ENCODE measurements around the gene NFYC.

Gene NFYC

DNA sequence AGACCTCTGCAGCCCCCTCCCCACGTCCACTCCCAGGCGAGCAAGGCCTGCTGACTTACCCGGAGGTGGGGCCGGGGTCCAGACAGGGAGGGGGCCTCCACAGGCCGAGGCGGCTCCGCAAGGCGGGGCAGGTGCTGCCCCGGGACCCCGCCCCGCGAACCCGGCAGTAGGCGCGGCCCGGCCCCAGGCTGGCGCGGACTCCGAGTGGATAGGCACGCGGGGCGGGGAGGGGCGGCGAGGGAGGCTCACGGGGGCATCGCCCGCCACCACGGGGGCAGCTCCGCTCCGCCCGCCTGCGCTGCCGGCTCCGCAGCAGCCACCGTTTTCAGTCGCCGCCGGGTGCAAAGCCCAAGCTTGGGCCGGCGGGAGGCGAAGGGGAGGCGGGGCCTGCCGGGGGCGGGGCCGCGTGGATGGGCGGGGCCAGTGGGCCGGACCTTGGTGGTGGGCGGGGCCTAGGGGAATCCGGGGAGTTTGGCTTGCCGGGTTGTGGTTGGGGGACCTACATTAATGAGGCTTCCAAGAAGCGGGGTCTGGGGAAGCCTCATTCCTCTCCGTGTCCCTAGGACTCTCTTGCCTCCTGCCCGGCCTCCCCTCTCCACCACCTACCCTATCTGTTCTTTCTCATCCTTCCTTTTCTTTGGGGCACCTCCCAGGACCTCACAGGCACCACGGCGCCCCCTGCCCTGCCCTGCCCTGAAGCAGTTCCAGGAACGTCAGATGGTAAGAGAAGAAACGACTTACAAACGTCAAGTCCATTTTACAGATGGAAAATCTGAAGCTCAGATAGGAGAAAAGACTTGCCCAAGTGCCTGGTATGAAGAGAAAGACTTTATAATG lies 26.0 kb upstream of the NFYC start, which contains the start of gene RIMS3:
RIMS3 (minus strand) TSS at position 348 of the 837 bp plus-strand sequence. CDS start 23,757 bp downstream, outside the sequence.
- H3K36me3 ChIP-seq (ENCODE audit: control insufficient read depth, insufficient read depth, low read length) = no peaks in the 10 kb centered on the region
- peak; percentile 83 for DNase-seq (ENCODE audit: extremely low read depth, insufficient read length)
- TF ChIP-seq, protein P1, sequence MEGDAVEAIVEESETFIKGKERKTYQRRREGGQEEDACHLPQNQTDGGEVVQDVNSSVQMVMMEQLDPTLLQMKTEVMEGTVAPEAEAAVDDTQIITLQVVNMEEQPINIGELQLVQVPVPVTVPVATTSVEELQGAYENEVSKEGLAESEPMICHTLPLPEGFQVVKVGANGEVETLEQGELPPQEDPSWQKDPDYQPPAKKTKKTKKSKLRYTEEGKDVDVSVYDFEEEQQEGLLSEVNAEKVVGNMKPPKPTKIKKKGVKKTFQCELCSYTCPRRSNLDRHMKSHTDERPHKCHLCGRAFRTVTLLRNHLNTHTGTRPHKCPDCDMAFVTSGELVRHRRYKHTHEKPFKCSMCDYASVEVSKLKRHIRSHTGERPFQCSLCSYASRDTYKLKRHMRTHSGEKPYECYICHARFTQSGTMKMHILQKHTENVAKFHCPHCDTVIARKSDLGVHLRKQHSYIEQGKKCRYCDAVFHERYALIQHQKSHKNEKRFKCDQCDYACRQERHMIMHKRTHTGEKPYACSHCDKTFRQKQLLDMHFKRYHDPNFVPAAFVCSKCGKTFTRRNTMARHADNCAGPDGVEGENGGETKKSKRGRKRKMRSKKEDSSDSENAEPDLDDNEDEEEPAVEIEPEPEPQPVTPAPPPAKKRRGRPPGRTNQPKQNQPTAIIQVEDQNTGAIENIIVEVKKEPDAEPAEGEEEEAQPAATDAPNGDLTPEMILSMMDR (IDR thresholded peaks at IDR 0.05; ENCODE audit: insufficient read depth, low read length, poor library complexity, severe bottlenecking) = peak; percentile 58
- peak within 1 kb of the TSS; percentile 61 for H3K4me3 ChIP-seq (replicated peaks; ENCODE audit: low read depth, low read length)
- H3K27me3 ChIP-seq (replicated peaks; ENCODE audit: control insufficient read depth, insufficient read depth, low read length) = no peaks in the 10 kb centered on the region; the same call in none of the 2 replicates

DNA sequence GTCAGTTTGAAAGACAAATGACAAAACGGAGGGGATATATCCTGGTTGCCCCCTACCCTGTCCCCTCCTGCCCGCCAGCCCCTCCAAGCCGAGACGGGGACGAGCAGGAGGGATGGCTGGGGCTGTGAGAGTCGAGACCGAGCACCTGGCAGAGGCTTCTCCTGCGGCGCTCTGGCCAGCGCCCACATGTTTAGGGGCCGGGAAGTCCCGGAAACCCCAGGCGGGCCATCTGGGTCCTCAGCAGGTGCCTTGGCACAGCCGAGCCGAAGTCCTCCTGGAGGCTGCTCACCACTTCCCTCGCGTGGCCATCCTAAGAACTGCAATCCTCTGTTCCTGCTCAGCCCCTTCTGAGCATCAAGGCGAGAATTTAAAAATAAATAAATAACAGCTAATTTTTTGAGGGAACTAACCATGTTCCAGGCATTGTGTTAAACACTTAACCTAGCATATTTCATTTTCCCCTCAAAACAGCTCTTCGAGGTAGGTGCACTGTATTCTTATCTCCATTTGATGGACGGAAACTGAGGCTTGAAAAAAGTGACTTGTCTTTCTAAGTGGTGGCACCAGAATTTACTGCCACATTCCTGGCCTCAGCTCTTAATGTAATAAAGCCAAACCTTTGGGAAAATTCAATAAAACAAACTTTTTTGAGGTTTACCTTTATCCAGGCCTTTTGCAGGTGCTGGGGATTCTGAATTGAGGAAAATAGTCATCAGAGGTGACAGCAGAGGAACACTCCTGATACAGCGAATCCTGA lies 22.6 kb upstream of the NFYC start:
- peak; percentile 80 for DNase-seq (ENCODE audit: extremely low read depth, insufficient read length)
- TF ChIP-seq, protein P1 (IDR thresholded peaks at IDR 0.05; ENCODE audit: insufficient read depth, low read length, poor library complexity, severe bottlenecking) = peak; percentile 98
- H3K4me3 ChIP-seq (replicated peaks; ENCODE audit: low read depth, low read length) = peak overlapping the region; percentile 10
- no peaks in the 10 kb centered on the region; the same call in 1 of the 2 replicates for H3K27me3 ChIP-seq (replicated peaks; ENCODE audit: control insufficient read depth, insufficient read depth, low read length)
- no peaks in the 10 kb centered on the region for H3K36me3 ChIP-seq (ENCODE audit: control insufficient read depth, insufficient read depth, low read length)

DNA sequence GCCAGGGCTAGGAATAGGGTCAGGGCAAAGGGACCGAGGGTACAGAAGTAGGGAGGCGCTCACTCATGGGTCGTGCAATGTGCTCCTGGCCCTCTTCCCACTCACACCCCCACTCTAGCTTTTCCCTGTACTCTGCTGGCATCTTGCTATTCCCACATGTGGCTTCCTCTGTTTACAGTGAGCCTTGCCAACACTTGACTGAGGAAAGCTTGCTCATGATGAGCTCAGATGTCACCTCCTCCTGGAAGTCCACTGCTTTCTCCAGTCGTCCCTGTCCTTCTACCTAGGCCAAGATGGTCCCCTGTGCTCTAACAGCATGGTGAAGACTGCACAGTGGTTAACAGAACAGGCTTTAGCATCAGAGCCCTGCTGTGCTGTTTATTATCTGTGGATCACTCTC lies 18.1 kb upstream of the NFYC start:
- TF ChIP-seq, protein P1 (IDR thresholded peaks at IDR 0.05; ENCODE audit: insufficient read depth, low read length, poor library complexity, severe bottlenecking) = no peak
- Histone ChIP-seq H3K4me3 (replicated peaks; ENCODE audit: low read depth, low read length) (no peak overlapping the region), H3K36me3 (ENCODE audit: control insufficient read depth, insufficient read depth, low read length) (no peaks in the 10 kb centered on the region), H3K27me3 (replicated peaks; ENCODE audit: control insufficient read depth, insufficient read depth, low read length) (no peaks in the 10 kb centered on the region)
- DNase-seq (ENCODE audit: extremely low read depth, insufficient read length) = no peak

DNA sequence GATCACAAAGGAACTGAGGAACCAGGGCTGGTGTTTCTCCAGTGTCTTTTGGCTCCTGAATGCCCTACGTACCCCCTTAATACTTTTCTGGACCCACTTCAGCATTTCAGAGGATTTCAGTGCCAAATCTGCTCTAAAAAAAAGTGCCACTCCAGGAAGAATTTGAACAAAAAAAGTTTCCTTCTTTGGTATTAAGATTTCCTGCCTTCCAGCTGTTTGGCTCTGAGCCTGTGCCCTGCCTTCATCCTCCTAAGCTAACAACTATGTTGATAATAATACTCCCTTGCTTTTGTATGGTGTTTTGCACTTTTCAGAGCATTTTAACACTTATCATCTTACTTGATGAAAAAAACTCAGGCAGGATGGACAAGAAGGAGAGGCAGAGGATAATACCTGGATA lies 15.0 kb upstream of the NFYC start:
- H3K36me3 ChIP-seq (ENCODE audit: control insufficient read depth, insufficient read depth, low read length) = no peaks in the 10 kb centered on the region
- H3K4me3 ChIP-seq (replicated peaks; ENCODE audit: low read depth, low read length) = no peak overlapping the region
- TF ChIP-seq, protein P1 (IDR thresholded peaks at IDR 0.05; ENCODE audit: insufficient read depth, low read length, poor library complexity, severe bottlenecking) = no peak
- no peaks in the 10 kb centered on the region for H3K27me3 ChIP-seq (replicated peaks; ENCODE audit: control insufficient read depth, insufficient read depth, low read length)
- no peak for DNase-seq (ENCODE audit: extremely low read depth, insufficient read length)

DNA sequence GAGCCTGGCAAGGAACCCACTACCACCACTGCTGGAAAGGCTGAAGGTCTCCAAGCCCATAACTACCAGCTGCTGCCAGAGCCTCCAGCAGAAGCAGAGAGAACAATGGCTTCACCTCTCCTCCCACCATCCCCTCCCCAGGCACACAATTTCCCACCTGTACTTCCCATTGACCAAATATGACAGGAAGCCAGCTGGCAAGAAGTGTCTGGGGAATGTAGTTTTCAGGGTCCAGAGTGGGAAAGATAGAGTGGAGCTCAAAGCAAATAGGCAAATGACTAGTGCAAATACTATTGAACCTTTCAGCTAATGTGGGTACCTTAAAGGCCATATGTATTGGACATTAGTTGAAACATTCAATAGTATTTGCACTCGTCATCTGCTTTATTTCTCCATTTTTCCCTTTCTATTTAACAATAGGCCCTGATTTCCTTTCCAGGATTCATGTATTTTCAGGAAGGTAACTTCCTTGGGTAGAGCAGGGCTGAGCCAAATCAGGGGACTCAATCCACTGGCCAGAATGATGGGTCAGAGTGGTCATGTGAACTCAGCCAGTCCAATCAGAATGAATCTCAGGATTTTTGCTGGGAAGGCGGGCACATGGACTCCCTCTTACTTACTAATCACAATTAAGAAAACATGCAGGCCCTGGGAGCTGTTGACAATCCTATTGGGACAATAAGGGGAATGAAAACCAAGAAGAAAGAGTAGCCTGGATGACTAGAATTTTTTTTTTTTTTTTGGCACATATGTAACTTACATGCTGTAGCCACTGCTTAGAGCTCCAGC lies 12.1 kb upstream of the NFYC start:
- TF ChIP-seq, protein P1 (IDR thresholded peaks at IDR 0.05; ENCODE audit: insufficient read depth, low read length, poor library complexity, severe bottlenecking) = no peak
- Histone ChIP-seq H3K4me3 (replicated peaks; ENCODE audit: low read depth, low read length) (no peak overlapping the region), H3K36me3 (ENCODE audit: control insufficient read depth, insufficient read depth, low read length) (no peaks in the 10 kb centered on the region), H3K27me3 (replicated peaks; ENCODE audit: control insufficient read depth, insufficient read depth, low read length) (no peaks in the 10 kb centered on the region)
- no peak for DNase-seq (ENCODE audit: extremely low read depth, insufficient read length)
